ENCODE results near the gene ZGLP1.
A peak's percentile ranks its signal among the peaks of the same experiment; 100 is the strongest.

Gene ZGLP1

GRCh38 chr19:10325732-10326131 lies 16.1 kb upstream of the ZGLP1 start:
- no peaks in the 10 kb centered on the region for H3K27me3 ChIP-seq (ENCODE audit: insufficient read depth, low read length, poor library complexity)
- H3K27ac ChIP-seq (ENCODE audit: low read length), result no peak overlapping the region
- H3K4me3 ChIP-seq (ENCODE audit: low read depth in 1 of 2, low read length in 2 of 2), result no peak overlapping the region
- no peak for TF ChIP-seq CTCF (IDR thresholded peaks at IDR 0.05; ENCODE audit: borderline replicate concordance, extremely low read depth, low read length, poor library complexity, severe bottlenecking)
- TF ChIP-seq EZH2 (IDR thresholded peaks at IDR 0.05; ENCODE audit: borderline replicate concordance, low read depth, low read length, severe bottlenecking), result no peak
- no peaks in the 10 kb centered on the region; the same call in 1 of the 2 replicates for H3K4me1 ChIP-seq (ENCODE audit: insufficient read depth, low read length)
- H3K36me3 ChIP-seq (ENCODE audit: insufficient read depth, low read length), result peaks cover 99% of the 10 kb centered on the region
- no peak overlapping the region for H3K4me2 ChIP-seq (ENCODE audit: insufficient read depth, low read length)
- H3K9me3 ChIP-seq (ENCODE audit: insufficient read depth, low read length, severe bottlenecking), result no peaks in the 10 kb centered on the region
- no peak overlapping the region for H3K9ac ChIP-seq (ENCODE audit: low read depth, low read length)
- no peak for ATAC-seq (ENCODE audit: insufficient read depth, low read depth)
- no peak overlapping the region for H2AFZ ChIP-seq (ENCODE audit: low read depth, low read length)
- peaks cover 42% of the 10 kb centered on the region for H3K79me2 ChIP-seq (ENCODE audit: insufficient read depth, low read length)
- peaks cover 46% of the 10 kb centered on the region for H4K20me1 ChIP-seq (ENCODE audit: insufficient read depth, low read length)
- no peak for DNase-seq

- H3K4me2 ChIP-seq (ENCODE audit: insufficient read depth, low read length), result no peak overlapping the region
- H3K36me3 ChIP-seq (ENCODE audit: insufficient read depth, low read length), result peaks cover 92% of the 10 kb centered on the region
- H3K9me3 ChIP-seq (ENCODE audit: insufficient read depth, low read length, severe bottlenecking), result no peaks in the 10 kb centered on the region
- no peak overlapping the region for H3K27ac ChIP-seq (ENCODE audit: low read length)
- no peak for DNase-seq
- H2AFZ ChIP-seq (ENCODE audit: low read depth, low read length), result no peak overlapping the region
- no peak for ATAC-seq (ENCODE audit: insufficient read depth, low read depth)
- no peak overlapping the region for H3K4me3 ChIP-seq (ENCODE audit: low read depth in 1 of 2, low read length in 2 of 2)
- no peaks in the 10 kb centered on the region for H3K4me1 ChIP-seq (ENCODE audit: insufficient read depth, low read length)
- H4K20me1 ChIP-seq (ENCODE audit: insufficient read depth, low read length), result peaks cover 19% of the 10 kb centered on the region
- no peak overlapping the region for H3K9ac ChIP-seq (ENCODE audit: low read depth, low read length)
- peaks cover 10% of the 10 kb centered on the region; the same call in 1 of the 2 replicates for H3K79me2 ChIP-seq (ENCODE audit: insufficient read depth, low read length)
- H3K27me3 ChIP-seq (ENCODE audit: insufficient read depth, low read length, poor library complexity), result no peaks in the 10 kb centered on the region
- TF ChIP-seq CTCF (IDR thresholded peaks at IDR 0.05; ENCODE audit: borderline replicate concordance, extremely low read depth, low read length, poor library complexity, severe bottlenecking) (no peak), EZH2 (IDR thresholded peaks at IDR 0.05; ENCODE audit: borderline replicate concordance, low read depth, low read length, severe bottlenecking) (no peak)
Observed at GRCh38 chr19:10321874-10322835, 12.5 kb upstream of the ZGLP1 start.

GRCh38 chr19:10321417-10321797 lies 11.8 kb upstream of the ZGLP1 start:
- no peak for TF ChIP-seq EZH2 (IDR thresholded peaks at IDR 0.05; ENCODE audit: borderline replicate concordance, low read depth, low read length, severe bottlenecking)
- no peak for TF ChIP-seq CTCF (IDR thresholded peaks at IDR 0.05; ENCODE audit: borderline replicate concordance, extremely low read depth, low read length, poor library complexity, severe bottlenecking)
- H4K20me1 ChIP-seq (ENCODE audit: insufficient read depth, low read length), result peaks cover 15% of the 10 kb centered on the region
- H3K9me3 ChIP-seq (ENCODE audit: insufficient read depth, low read length, severe bottlenecking), result no peaks in the 10 kb centered on the region
- DNase-seq, result no peak
- 0 out of 3 replicates have a peak, but pooled peaks have one; percentile 3 for ATAC-seq (ENCODE audit: insufficient read depth, low read depth)
- H3K36me3 ChIP-seq (ENCODE audit: insufficient read depth, low read length), result peaks cover 90% of the 10 kb centered on the region
- H3K9ac ChIP-seq (ENCODE audit: low read depth, low read length), result no peak overlapping the region
- H3K4me2 ChIP-seq (ENCODE audit: insufficient read depth, low read length), result no peak overlapping the region
- H3K27ac ChIP-seq (ENCODE audit: low read length), result no peak overlapping the region
- H3K4me3 ChIP-seq (ENCODE audit: low read depth in 1 of 2, low read length in 2 of 2), result no peak overlapping the region
- no peaks in the 10 kb centered on the region for H3K27me3 ChIP-seq (ENCODE audit: insufficient read depth, low read length, poor library complexity)
- no peak overlapping the region for H2AFZ ChIP-seq (ENCODE audit: low read depth, low read length)
- peaks cover 8% of the 10 kb centered on the region; the same call in 1 of the 2 replicates for H3K79me2 ChIP-seq (ENCODE audit: insufficient read depth, low read length)
- H3K4me1 ChIP-seq (ENCODE audit: insufficient read depth, low read length), result peaks cover 2% of the 10 kb centered on the region; the same call in 1 of the 2 replicates

All from DND-41 (cell line).